ENCODE results near the gene MBD3. TPM values are rescaled to one million over a fixed set of nuclear protein-coding genes. Genes with fewer than 3 reads are reported as not detected.

Gene MBD3
- total RNA-seq, 1 donor from 2014 or later = 133 TPM

- no peaks in the 10 kb centered on the region for H3K27me3 Mint-ChIP-seq
Observed at GRCh38 chr19:1592024-1592754, 476 bp downstream of the MBD3 start.

GRCh38 chr19:1591421-1592023 is 1.1 kb downstream of the MBD3 start:
- Mint-ChIP-seq H3K4me3 (ENCODE audit: low read depth) (peak overlapping the region; percentile 88), H3K9me3 (ENCODE audit: low read depth) (no peaks in the 10 kb centered on the region), H3K27me3 (no peaks in the 10 kb centered on the region), H3K27ac (peak overlapping the region; percentile 99), H3K36me3 (ENCODE audit: insufficient read depth) (peaks cover 7% of the 10 kb centered on the region), H3K4me1 (ENCODE audit: low read depth) (peaks cover 15% of the 10 kb centered on the region)
- DNase-seq (ENCODE audit: low spot score, unreplicated experiment) = no peak
- TF ChIP-seq CTCF (IDR thresholded peaks at IDR 0.05; ENCODE audit: unreplicated experiment) = no peak

More at GRCh38 chr19:1592024-1592754, 476 bp downstream of the MBD3 start:
- peaks cover 8% of the 10 kb centered on the region for H3K36me3 Mint-ChIP-seq (ENCODE audit: insufficient read depth)
- no peak for TF ChIP-seq CTCF (IDR thresholded peaks at IDR 0.05; ENCODE audit: unreplicated experiment)
- H3K4me3 Mint-ChIP-seq (ENCODE audit: low read depth) = peak overlapping the region; percentile 88
- peaks cover 15% of the 10 kb centered on the region for H3K4me1 Mint-ChIP-seq (ENCODE audit: low read depth)
- peak; percentile 80 for DNase-seq (ENCODE audit: low spot score, unreplicated experiment)
- peak overlapping the region; percentile 99 for H3K27ac Mint-ChIP-seq
- H3K9me3 Mint-ChIP-seq (ENCODE audit: low read depth) = no peaks in the 10 kb centered on the region

- Mint-ChIP-seq H3K27ac (peak overlapping the region; percentile 99), H3K4me3 (ENCODE audit: low read depth) (peak overlapping the region; percentile 88), H3K9me3 (ENCODE audit: low read depth) (no peaks in the 10 kb centered on the region), H3K36me3 (ENCODE audit: insufficient read depth) (peaks cover 11% of the 10 kb centered on the region), H3K4me1 (ENCODE audit: low read depth) (peaks cover 15% of the 10 kb centered on the region), H3K27me3 (no peaks in the 10 kb centered on the region)
- TF ChIP-seq CTCF (IDR thresholded peaks at IDR 0.05; ENCODE audit: unreplicated experiment) = peak; percentile 36
- no peak for DNase-seq (ENCODE audit: low spot score, unreplicated experiment)
Observed at GRCh38 chr19:1590641-1591397, 1.8 kb downstream of the MBD3 start.

GRCh38 chr19:1587872-1588271 is 4.8 kb downstream of the MBD3 start:
- no peaks in the 10 kb centered on the region for H3K27me3 Mint-ChIP-seq
- H3K4me3 Mint-ChIP-seq (ENCODE audit: low read depth) = no peak overlapping the region
- TF ChIP-seq CTCF (IDR thresholded peaks at IDR 0.05; ENCODE audit: unreplicated experiment) = no peak
- peaks cover 23% of the 10 kb centered on the region for H3K36me3 Mint-ChIP-seq (ENCODE audit: insufficient read depth)
- H3K27ac Mint-ChIP-seq = peak overlapping the region; percentile 85
- no peak for DNase-seq (ENCODE audit: low spot score, unreplicated experiment)
- H3K4me1 Mint-ChIP-seq (ENCODE audit: low read depth) = peaks cover 13% of the 10 kb centered on the region
- no peaks in the 10 kb centered on the region for H3K9me3 Mint-ChIP-seq (ENCODE audit: low read depth)

GRCh38 chr19:1585243-1585580 is 7.5 kb downstream of the MBD3 start:
- Mint-ChIP-seq H3K36me3 (ENCODE audit: insufficient read depth) (peaks cover 26% of the 10 kb centered on the region), H3K4me3 (ENCODE audit: low read depth) (no peak overlapping the region), H3K27ac (peak overlapping the region; percentile 81), H3K27me3 (no peaks in the 10 kb centered on the region), H3K9me3 (ENCODE audit: low read depth) (no peaks in the 10 kb centered on the region), H3K4me1 (ENCODE audit: low read depth) (peaks cover 3% of the 10 kb centered on the region)
- no peak for TF ChIP-seq CTCF (IDR thresholded peaks at IDR 0.05; ENCODE audit: unreplicated experiment)
- no peak for DNase-seq (ENCODE audit: low spot score, unreplicated experiment)
